GM12892 (cell line): ENCODE results near the gene USB1.

Experiments used
- POLR2A ChIP-seq: IDR thresholded peaks from 2 replicates; pipeline ENCODE4 v1.6.1; 2011; ENCODE audit warnings: low read depth, low read length, control low read depth
- POLR2AphosphoS5 ChIP-seq: IDR thresholded peaks from 2 replicates; pipeline ENCODE4 v1.6.1; 2011; ENCODE audit warnings: low read depth, low read length, control low read depth
- TAF1 ChIP-seq: IDR thresholded peaks from 2 replicates; pipeline ENCODE4 v1.6.1; 2011; ENCODE audit warnings: low read depth, mild to moderate bottlenecking, control low read depth, low read length, borderline replicate concordance

DNA sequence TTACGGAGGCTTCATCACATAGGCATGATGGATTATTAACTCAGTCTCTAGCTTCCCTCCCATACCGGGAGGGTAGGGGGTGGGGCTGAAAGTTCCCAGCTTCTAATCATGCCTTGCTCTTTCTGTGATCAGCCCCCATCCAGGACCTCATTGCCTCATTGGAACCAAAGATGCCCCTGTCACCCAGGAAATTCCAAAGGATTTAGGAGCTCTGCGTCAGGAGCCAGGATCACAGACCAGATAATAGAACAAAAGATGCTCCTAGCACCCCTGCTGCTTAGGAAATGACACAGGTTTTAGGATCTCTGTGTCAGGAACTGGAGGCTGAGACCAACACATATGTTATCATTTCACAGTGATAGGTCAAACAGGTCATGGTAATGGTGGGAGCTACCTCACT, 9.7 kb downstream of the USB1 start:
- TF ChIP-seq POLR2AphosphoS5 (no peak), POLR2A (no peak), TAF1 (no peak)
